ENCODE results near the gene HSPA12A. TPM values are rescaled to one million over a fixed set of nuclear protein-coding genes. Genes with fewer than 3 reads are reported as not detected.

HSPA12A gene
- polyA plus RNA-seq, 1 donor (not counting 4 experiments of a cell fraction or from before 2014, with no cell fraction given) = 8.1 TPM

GRCh38 chr10:116708391-116708821 lies 34.0 kb downstream of the HSPA12A start:
- DNase-seq (ENCODE audit: low read depth, low spot score) = no peak
- Histone ChIP-seq H4K20me1 (ENCODE audit: control insufficient read depth, extremely low read depth, insufficient read depth, low read length) (no peaks in the 10 kb centered on the region), H3K9me3 (ENCODE audit: control insufficient read depth, low read depth, low read length) (no peaks in the 10 kb centered on the region), H3K4me3 (ENCODE audit: control insufficient read depth in 2 of 3, extremely low read depth in 1 of 3, insufficient read depth in 2 of 3, low read depth in 1 of 3, low read length in 3 of 3) (no peak overlapping the region), H3K36me3 (ENCODE audit: control insufficient read depth in 2 of 2, extremely low read depth in 1 of 2, insufficient read depth in 2 of 2, low read length in 2 of 2) (peaks cover 0 to 3% of the 10 kb centered on the region in 2 experiments), H3K9ac (ENCODE audit: control insufficient read depth, extremely low read depth, insufficient read depth, low read length) (no peak overlapping the region), H3K4me2 (ENCODE audit: control insufficient read depth, extremely low read depth, insufficient read depth, low read depth, low read length) (no peak overlapping the region), H3K27ac (ENCODE audit: control insufficient read depth, insufficient read depth, low read length) (no peak overlapping the region), H2AFZ (ENCODE audit: control insufficient read depth, low read length) (no peak overlapping the region), H3K4me1 (ENCODE audit: control insufficient read depth, extremely low read depth, insufficient read depth, low read length) (no peaks in the 10 kb centered on the region), H3K79me2 (ENCODE audit: control insufficient read depth, insufficient read depth, low read length) (no peaks in the 10 kb centered on the region), H3K9me1 (ENCODE audit: control insufficient read depth, extremely low read depth, insufficient read depth, low read length) (no peaks in the 10 kb centered on the region), H3K27me3 (ENCODE audit: control insufficient read depth, extremely low read depth, insufficient read depth, low read length) (no peaks in the 10 kb centered on the region)
- no peak for FAIRE-seq
- dilution Hi-C loops (cut with MboI; ENCODE audit: extremely low pct_ligation_motif_present, low sequenced_read_pairs) = no loop called here
- TF ChIP-seq CTCF (optimal IDR thresholded peaks at IDR 0.05 in 1 of 3, IDR thresholded peaks at IDR 0.05 in 1 of 3, conservative IDR thresholded peaks at IDR 0.05 in 1 of 3; ENCODE audit: extremely low read depth in 1 of 3, insufficient read depth in 2 of 3, low read length in 3 of 3) = no peak

GRCh38 chr10:116707981-116708380 lies 34.4 kb downstream of the HSPA12A start:
- H3K9ac ChIP-seq (ENCODE audit: control insufficient read depth, extremely low read depth, insufficient read depth, low read length) = no peak overlapping the region
- H3K36me3 ChIP-seq (ENCODE audit: control insufficient read depth in 2 of 2, extremely low read depth in 1 of 2, insufficient read depth in 2 of 2, low read length in 2 of 2) = peaks cover 0 to 4% of the 10 kb centered on the region in 2 experiments
- H4K20me1 ChIP-seq (ENCODE audit: control insufficient read depth, extremely low read depth, insufficient read depth, low read length) = no peaks in the 10 kb centered on the region
- no peaks in the 10 kb centered on the region for H3K79me2 ChIP-seq (ENCODE audit: control insufficient read depth, insufficient read depth, low read length)
- H3K4me3 ChIP-seq (ENCODE audit: control insufficient read depth in 2 of 3, extremely low read depth in 1 of 3, insufficient read depth in 2 of 3, low read depth in 1 of 3, low read length in 3 of 3) = no peak overlapping the region
- no peak overlapping the region for H3K27ac ChIP-seq (ENCODE audit: control insufficient read depth, insufficient read depth, low read length)
- FAIRE-seq = no peak
- no peak for TF ChIP-seq EZH2 (IDR thresholded peaks at IDR 0.05; ENCODE audit: low read length)
- TF ChIP-seq CTCF (optimal IDR thresholded peaks at IDR 0.05 in 1 of 3, IDR thresholded peaks at IDR 0.05 in 1 of 3, conservative IDR thresholded peaks at IDR 0.05 in 1 of 3; ENCODE audit: extremely low read depth in 1 of 3, insufficient read depth in 2 of 3, low read length in 3 of 3) = no peak
- H3K9me3 ChIP-seq (ENCODE audit: control insufficient read depth, low read depth, low read length) = no peaks in the 10 kb centered on the region
- no peaks in the 10 kb centered on the region for H3K27me3 ChIP-seq (ENCODE audit: control insufficient read depth, extremely low read depth, insufficient read depth, low read length)
- no peaks in the 10 kb centered on the region for H3K4me1 ChIP-seq (ENCODE audit: control insufficient read depth, extremely low read depth, insufficient read depth, low read length)
- no peak overlapping the region for H3K4me2 ChIP-seq (ENCODE audit: control insufficient read depth, extremely low read depth, insufficient read depth, low read depth, low read length)
- no peak for DNase-seq (ENCODE audit: low read depth, low spot score)
- dilution Hi-C loops (cut with MboI; ENCODE audit: extremely low pct_ligation_motif_present, low sequenced_read_pairs) = no loop called here
- no peaks in the 10 kb centered on the region for H3K9me1 ChIP-seq (ENCODE audit: control insufficient read depth, extremely low read depth, insufficient read depth, low read length)
- H2AFZ ChIP-seq (ENCODE audit: control insufficient read depth, low read length) = no peak overlapping the region

Data from keratinocyte (primary cell).